Epithelial cell of esophagus (primary cell): ENCODE data around the gene SLC22A2.
A peak's percentile ranks its signal among the peaks of the same experiment; 100 is the strongest.

Source experiments
- DNase-seq: peaks from one replicate; pipeline ENCODE4 v3.0.0; 2010; ENCODE audit warnings: low read depth
- H3K4me3 ChIP-seq: 2 replicates; pipeline ENCODE4 v1.5.1; 2011; ENCODE audit warnings: mild to moderate bottlenecking, low read length, control low read depth
- TF ChIP-seq, protein P1 (sequence below): IDR thresholded peaks from 2 replicates; pipeline ENCODE4 v1.5.1; 2011; ENCODE audit warnings: low read depth, mild to moderate bottlenecking, low read length, control low read depth, inconsistent platforms; ENCODE audit not compliant: insufficient read depth; ENCODE audit errors: missing control alignments

SLC22A2 gene

GRCh38 chr6:160190081-160190480 is 68.5 kb downstream of the SLC22A2 start:
- no peak overlapping the region for H3K4me3 ChIP-seq
- TF ChIP-seq, protein P1, sequence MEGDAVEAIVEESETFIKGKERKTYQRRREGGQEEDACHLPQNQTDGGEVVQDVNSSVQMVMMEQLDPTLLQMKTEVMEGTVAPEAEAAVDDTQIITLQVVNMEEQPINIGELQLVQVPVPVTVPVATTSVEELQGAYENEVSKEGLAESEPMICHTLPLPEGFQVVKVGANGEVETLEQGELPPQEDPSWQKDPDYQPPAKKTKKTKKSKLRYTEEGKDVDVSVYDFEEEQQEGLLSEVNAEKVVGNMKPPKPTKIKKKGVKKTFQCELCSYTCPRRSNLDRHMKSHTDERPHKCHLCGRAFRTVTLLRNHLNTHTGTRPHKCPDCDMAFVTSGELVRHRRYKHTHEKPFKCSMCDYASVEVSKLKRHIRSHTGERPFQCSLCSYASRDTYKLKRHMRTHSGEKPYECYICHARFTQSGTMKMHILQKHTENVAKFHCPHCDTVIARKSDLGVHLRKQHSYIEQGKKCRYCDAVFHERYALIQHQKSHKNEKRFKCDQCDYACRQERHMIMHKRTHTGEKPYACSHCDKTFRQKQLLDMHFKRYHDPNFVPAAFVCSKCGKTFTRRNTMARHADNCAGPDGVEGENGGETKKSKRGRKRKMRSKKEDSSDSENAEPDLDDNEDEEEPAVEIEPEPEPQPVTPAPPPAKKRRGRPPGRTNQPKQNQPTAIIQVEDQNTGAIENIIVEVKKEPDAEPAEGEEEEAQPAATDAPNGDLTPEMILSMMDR, result no peak
- DNase-seq, result no peak

DNA sequence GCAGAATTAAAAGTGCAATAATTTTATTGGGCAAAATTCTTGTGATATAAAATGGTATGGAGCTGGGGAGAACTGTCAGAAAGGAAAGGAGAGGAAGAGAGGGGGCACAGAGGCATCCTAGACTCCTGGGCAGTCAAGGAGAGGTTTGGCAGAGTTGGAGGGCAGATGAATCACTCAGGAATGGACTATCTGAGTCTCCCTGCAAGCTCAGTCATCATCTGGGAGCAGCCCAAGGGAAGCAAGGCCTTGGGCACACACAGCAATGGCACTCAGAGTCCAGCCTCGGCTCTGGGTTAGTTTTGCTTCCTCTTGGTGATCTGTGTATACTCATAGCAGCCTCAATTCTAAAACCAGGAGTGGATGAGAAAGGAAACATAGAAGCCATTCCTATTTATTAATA is 69.8 kb downstream of the SLC22A2 start:
- TF ChIP-seq, protein P1, result no peak
- peak; percentile 39 for DNase-seq
- no peak overlapping the region for H3K4me3 ChIP-seq

GRCh38 chr6:160180706-160181105 is 77.9 kb downstream of the SLC22A2 start:
- TF ChIP-seq, protein P1, result no peak
- no peak for DNase-seq

DNA sequence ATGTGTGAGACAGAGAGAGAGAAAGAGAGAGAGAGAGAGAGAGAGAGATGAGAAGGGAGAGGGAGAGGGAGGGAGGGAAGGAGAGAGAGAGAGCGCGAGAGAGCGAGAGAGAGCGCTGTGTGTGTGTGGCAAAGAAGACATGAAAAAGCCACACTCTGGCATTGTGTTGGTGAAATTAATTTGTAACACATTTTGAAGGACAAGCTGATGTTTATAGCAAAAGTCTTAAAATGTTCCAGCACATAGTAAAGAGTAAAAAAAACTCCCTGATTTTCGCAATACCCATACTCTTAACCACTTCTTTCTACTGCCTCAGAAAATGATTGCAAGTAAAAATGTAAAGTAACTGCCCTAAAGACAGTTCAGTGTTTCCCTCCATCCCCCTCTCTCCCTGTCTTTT is 80.3 kb downstream of the SLC22A2 start:
- no peak overlapping the region for H3K4me3 ChIP-seq
- DNase-seq, result no peak
- TF ChIP-seq, protein P1, result no peak

More at GRCh38 chr6:160180706-160181105, 77.9 kb downstream of the SLC22A2 start:
- no peak overlapping the region for H3K4me3 ChIP-seq

DNA sequence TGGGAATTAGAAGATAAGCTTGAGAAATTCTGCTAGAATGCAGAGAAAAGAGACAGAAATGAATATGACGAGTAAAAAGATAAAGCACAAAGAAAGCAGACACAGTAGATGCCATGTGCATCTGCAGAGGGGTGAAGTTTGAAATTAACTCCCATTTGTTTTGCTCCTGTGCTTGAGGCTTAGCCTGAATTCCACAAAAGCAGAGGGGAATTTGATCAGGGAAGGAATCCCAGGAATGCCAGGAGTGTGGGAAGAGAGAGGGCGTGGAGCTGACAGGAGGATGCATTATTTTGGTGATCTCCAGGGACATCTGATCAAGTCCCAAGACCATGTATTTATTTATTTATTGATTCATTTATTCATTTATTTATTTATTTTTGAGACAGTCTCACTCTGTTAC is 81.4 kb downstream of the SLC22A2 start:
- DNase-seq, result no peak
- TF ChIP-seq, protein P1, result no peak
- H3K4me3 ChIP-seq, result no peak overlapping the region

GRCh38 chr6:160174681-160175080 is 83.9 kb downstream of the SLC22A2 start:
- H3K4me3 ChIP-seq, result no peak overlapping the region
- DNase-seq, result no peak
- TF ChIP-seq, protein P1, result no peak

DNA sequence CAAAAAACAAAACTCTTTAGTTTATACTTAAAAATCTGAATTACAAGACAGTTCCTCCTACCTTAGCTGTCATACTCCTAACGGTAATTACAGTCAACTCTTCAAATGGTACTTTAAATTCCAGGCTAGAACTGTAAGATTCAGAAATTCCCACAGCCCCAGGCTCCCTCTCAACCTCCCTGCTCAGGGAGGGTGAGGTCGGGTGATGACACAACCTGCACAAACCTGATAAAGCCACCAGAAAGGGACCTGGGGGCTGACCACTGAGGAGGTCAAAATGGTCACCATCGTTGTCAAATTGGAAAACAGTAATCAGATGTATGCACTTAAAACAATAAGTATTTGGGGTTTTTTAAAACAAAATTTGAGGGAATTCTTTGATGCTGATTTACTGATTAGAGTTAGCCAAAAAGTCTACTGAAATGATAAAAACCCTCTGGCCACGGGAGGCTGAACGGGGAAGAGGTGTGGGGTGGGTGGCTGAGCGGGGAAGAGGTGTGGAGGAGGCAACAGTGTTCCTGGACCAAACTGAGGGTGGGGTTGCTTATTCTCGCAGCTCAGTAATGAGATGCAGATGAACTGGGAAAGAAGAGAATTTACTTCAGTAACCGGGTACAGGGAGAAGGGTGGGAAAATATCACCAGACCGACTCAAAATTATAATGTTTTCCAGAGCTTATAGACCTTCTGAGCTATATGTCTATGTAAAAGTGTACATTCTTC is 84.7 kb downstream of the SLC22A2 start:
- TF ChIP-seq, protein P1, result no peak
- no peak for DNase-seq
- no peak overlapping the region for H3K4me3 ChIP-seq
